Endothelial cell of umbilical vein (primary cell): Measurements from ENCODE around the gene KIAA1217. TPM values are rescaled to one million over a fixed set of nuclear protein-coding genes. Genes with fewer than 3 reads are reported as not detected.

ENCODE experiments used
- BruUV-seq: library from RNA; stranded (reverse); fragments of 400-500 nt; replicated peaks from 2 replicates; lab custom pipeline; 2021; lab: Mats Ljungman, UMichigan
- CTCF ChIA-PET: fragments of 300-600, 350-600 bp; sonication (Branson Sonifier 250); formaldehyde crosslinking; loops from one replicate; lab custom pipeline; 2021; ENCODE audit warnings: antibody characterized with exemption, inconsistent platforms; lab: Charles Lee
- POLR2A ChIA-PET: fragments of 300-600, 350-600 bp; sonication (Branson Sonifier 250); formaldehyde crosslinking; loops from one replicate; lab custom pipeline; 2021; ENCODE audit warnings: antibody characterized with exemption, inconsistent platforms; lab: Charles Lee
- DNase-seq: peaks from one replicate; pipeline ENCODE4 v3.0.0-alpha.2; 2011; ENCODE audit warnings: low read depth, low spot score
- FAIRE-seq: peaks from 2 replicates; lab custom pipeline; 2011; peaks lifted over from hg19 to GRCh38; lab: Jason Lieb, UNC
- H2AFZ ChIP-seq: 2 replicates; pipeline ENCODE4 v1.6.0; 2012; ENCODE audit warnings: low read depth, low read length, control low read depth, inconsistent platforms
- H3K27ac ChIP-seq: 2 replicates; pipeline ENCODE4 v1.5.1; 2011; ENCODE audit warnings: low read depth, mild to moderate bottlenecking, control low read depth, low read length, moderate library complexity; ENCODE audit not compliant: insufficient read depth
- H3K27me3 ChIP-seq, 2 experiments: 2 replicates each; pipeline versions ENCODE4 v1.6.0 to v1.6.1; 2011; ENCODE audit warnings: low read length in 2 of 2, mixed read lengths in 1 of 2; ENCODE audit not compliant: control insufficient read depth in 2 of 2, insufficient read depth in 2 of 2
- H3K36me3 ChIP-seq, 2 experiments: 2 replicates in 1 of 2; 3 replicates in 1 of 2; pipeline ENCODE4 v1.5.1; 2011; ENCODE audit warnings: low read length in 2 of 2, mild to moderate bottlenecking in 1 of 2, moderate library complexity in 1 of 2; ENCODE audit not compliant: control insufficient read depth in 2 of 2, insufficient read depth in 2 of 2; ENCODE audit errors: extremely low read depth in 1 of 2
- H3K4me1 ChIP-seq: 3 replicates; pipeline ENCODE4 v1.5.1; 2011; ENCODE audit warnings: mild to moderate bottlenecking, low read length; ENCODE audit not compliant: control insufficient read depth, insufficient read depth; ENCODE audit errors: extremely low read depth
- H3K4me2 ChIP-seq: 2 replicates; pipeline ENCODE4 v1.6.1; 2011; ENCODE audit warnings: low read length, control low read depth, mixed read lengths; ENCODE audit not compliant: insufficient read depth
- H3K4me3 ChIP-seq, 3 experiments: fragments of 200-600 bp in 1 of 3; sonication (generic), shearing (Covaris generic) in 1 of 3; replicated peaks in 1 of 3; 2 replicates each; pipeline ENCODE4 v1.5.1; 2011 to 2016; ENCODE audit warnings: control low read depth in 3 of 3, low read length in 3 of 3, mild to moderate bottlenecking in 2 of 3, inconsistent platforms in 1 of 3, low read depth in 1 of 3, moderate library complexity in 1 of 3; ENCODE audit not compliant: insufficient read depth in 1 of 3
- H3K79me2 ChIP-seq: 2 replicates; pipeline ENCODE4 v1.6.0; 2012; ENCODE audit warnings: low read length, inconsistent platforms; ENCODE audit not compliant: control insufficient read depth, insufficient read depth
- H3K9ac ChIP-seq: replicated peaks from 2 replicates; pipeline ENCODE3; 2011; ENCODE audit warnings: low read length, control low read depth; ENCODE audit not compliant: insufficient read depth; ENCODE audit errors: extremely low read depth
- H3K9me1 ChIP-seq: replicated peaks from 3 replicates; pipeline ENCODE4 v1.6.0; 2011; ENCODE audit warnings: mild to moderate bottlenecking, low read length; ENCODE audit not compliant: control insufficient read depth, insufficient read depth; ENCODE audit errors: extremely low read depth
- H3K9me3 ChIP-seq: replicated peaks from 2 replicates; pipeline ENCODE4 v1.5.1; 2012; ENCODE audit warnings: low read length, inconsistent platforms; ENCODE audit not compliant: control insufficient read depth, insufficient read depth
- H4K20me1 ChIP-seq: replicated peaks from 2 replicates; pipeline ENCODE3; 2011; ENCODE audit warnings: mild to moderate bottlenecking, low read length; ENCODE audit not compliant: control insufficient read depth, insufficient read depth; ENCODE audit errors: extremely low read depth
- EZH2 ChIP-seq: IDR thresholded peaks from 2 replicates; pipeline ENCODE4 v1.6.1; 2012; ENCODE audit warnings: borderline replicate concordance, low read depth, mild to moderate bottlenecking, moderate library complexity, low read length, inconsistent platforms; ENCODE audit not compliant: severe bottlenecking
- GATA2 ChIP-seq: IDR thresholded peaks from 2 replicates; pipeline ENCODE4 v1.7.0; 2011; ENCODE audit warnings: low read depth, mild to moderate bottlenecking, moderate library complexity, mixed read lengths, low read length; ENCODE audit not compliant: insufficient read length, insufficient read depth
- JUN ChIP-seq: IDR thresholded peaks from 2 replicates; pipeline ENCODE4 v1.6.1; 2011; ENCODE audit warnings: borderline replicate concordance, low read depth; ENCODE audit not compliant: insufficient read length, insufficient read depth
- POLR2A ChIP-seq: IDR thresholded peaks from 2 replicates; pipeline ENCODE4 v1.6.1; 2012; ENCODE audit warnings: low read depth, mild to moderate bottlenecking, control low read depth, low read length
- dilution Hi-C: fragments of 300-500 bp; cut with MboI; formaldehyde crosslinking; loops from one replicate; pipeline ENCODE4 v1.15.0; 2019; ENCODE audit warnings: low sequenced_read_pairs; ENCODE audit not compliant: extremely low pct_ligation_motif_present
- intact Hi-C: fragments of 100-400 bp; cut with micrococcal nuclease; formaldehyde crosslinking; loops from one replicate; pipeline ENCODE4 v1.10.0; 2022
- polyA plus RNA-seq, 4 experiments: library from polyadenylated mRNA; depleted of rRNA in 3 of 4; stranded (reverse) in 3 of 4; unstranded in 1 of 4; fragments of >200 nt; gene quantifications; 2 replicates each; pipeline versions ENCODE4 v1.2.1 to v1.2.3, GENCODE V29; 2011 to 2012; ENCODE audit warnings: missing spikeins in 1 of 4
- total RNA-seq: library from RNA; stranded (reverse); gene quantifications from 2 replicates; pipeline ENCODE4 v1.2.3, GENCODE V29; 2021
- TF ChIP-seq, protein P1 (sequence below), 2 donors: IDR thresholded peaks; 1 replicate in 1 of 2; 2 replicates in 1 of 2; pipeline ENCODE4 v1.5.1; 2011; ENCODE audit warnings: low read length in 2 of 2, mild to moderate bottlenecking in 2 of 2, moderate library complexity in 2 of 2, control low read depth in 1 of 2, inconsistent platforms in 1 of 2, low read depth in 1 of 2; ENCODE audit not compliant: insufficient read depth in 1 of 2; ENCODE audit errors: extremely low read depth in 1 of 2
- TF ChIP-seq, protein P2 (sequence below): IDR thresholded peaks from 2 replicates; pipeline ENCODE4 v1.6.1; 2011; ENCODE audit not compliant: insufficient read depth, insufficient read length

Gene KIAA1217
- total and polyA plus RNA-seq, 2 donors (not counting 3 experiments of a cell fraction or from before 2014, with no cell fraction given) = 0.83 to 10.3 TPM

DNA sequence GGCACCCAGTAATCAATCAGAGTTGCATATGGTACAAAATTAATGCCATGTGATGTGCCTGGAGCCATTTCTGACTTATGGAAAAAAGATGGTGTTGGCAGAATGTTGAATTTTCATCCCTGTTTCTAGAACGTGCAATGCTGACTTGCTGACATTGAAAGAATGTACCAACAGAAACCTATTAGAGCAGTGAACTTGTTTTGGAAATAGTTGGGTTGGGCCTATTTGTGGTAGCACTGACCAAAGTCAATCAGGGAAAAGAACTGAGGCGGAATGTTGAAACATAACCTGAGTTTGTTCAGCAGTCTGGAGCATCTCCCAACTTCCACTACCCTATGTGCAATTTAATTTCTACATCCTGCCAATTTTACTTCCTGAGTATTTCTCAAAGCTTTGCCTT lies 11.7 kb upstream of the KIAA1217 start:
- H3K4me1 ChIP-seq = no peaks in the 10 kb centered on the region
- H3K27me3 ChIP-seq = no peaks in the 10 kb centered on the region
- intact Hi-C loops (loop anchor here (2.0 to 5.0 kb wide), 3 partner anchors 306 to 1038 kb away; no protein-coding TSS in a partner anchor), dilution Hi-C loops (no loop called here)
- H3K9me3 ChIP-seq = no peaks in the 10 kb centered on the region
- TF ChIP-seq POLR2A (no peak), EZH2 (no peak), JUN (no peak), GATA2 (no peak)
- TF ChIP-seq, protein P1, sequence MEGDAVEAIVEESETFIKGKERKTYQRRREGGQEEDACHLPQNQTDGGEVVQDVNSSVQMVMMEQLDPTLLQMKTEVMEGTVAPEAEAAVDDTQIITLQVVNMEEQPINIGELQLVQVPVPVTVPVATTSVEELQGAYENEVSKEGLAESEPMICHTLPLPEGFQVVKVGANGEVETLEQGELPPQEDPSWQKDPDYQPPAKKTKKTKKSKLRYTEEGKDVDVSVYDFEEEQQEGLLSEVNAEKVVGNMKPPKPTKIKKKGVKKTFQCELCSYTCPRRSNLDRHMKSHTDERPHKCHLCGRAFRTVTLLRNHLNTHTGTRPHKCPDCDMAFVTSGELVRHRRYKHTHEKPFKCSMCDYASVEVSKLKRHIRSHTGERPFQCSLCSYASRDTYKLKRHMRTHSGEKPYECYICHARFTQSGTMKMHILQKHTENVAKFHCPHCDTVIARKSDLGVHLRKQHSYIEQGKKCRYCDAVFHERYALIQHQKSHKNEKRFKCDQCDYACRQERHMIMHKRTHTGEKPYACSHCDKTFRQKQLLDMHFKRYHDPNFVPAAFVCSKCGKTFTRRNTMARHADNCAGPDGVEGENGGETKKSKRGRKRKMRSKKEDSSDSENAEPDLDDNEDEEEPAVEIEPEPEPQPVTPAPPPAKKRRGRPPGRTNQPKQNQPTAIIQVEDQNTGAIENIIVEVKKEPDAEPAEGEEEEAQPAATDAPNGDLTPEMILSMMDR (IDR thresholded peaks at IDR 0.05; ENCODE audit: extremely low read depth in 1 of 2, insufficient read depth in 1 of 2, low read depth in 1 of 2, low read length in 2 of 2) = no peak
- TF ChIP-seq, protein P2, sequence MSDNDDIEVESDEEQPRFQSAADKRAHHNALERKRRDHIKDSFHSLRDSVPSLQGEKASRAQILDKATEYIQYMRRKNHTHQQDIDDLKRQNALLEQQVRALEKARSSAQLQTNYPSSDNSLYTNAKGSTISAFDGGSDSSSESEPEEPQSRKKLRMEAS = no peak
- POLR2A ChIA-PET = no interaction called here
- H3K79me2 ChIP-seq = no peaks in the 10 kb centered on the region
- no peaks in the 10 kb centered on the region for H3K36me3 ChIP-seq
- H3K4me2 ChIP-seq = no peak overlapping the region
- FAIRE-seq = no peak
- H3K4me3 ChIP-seq = no peak overlapping the region
- CTCF ChIA-PET = interaction anchor here (0.6 to 4.3 kb wide), 4 partner anchors 51 to 882 kb away, joined by 3 to 37 read pairs (median 4); no protein-coding TSS in a partner anchor
- no peak overlapping the region for H2AFZ ChIP-seq
- H3K9me1 ChIP-seq = no peaks in the 10 kb centered on the region
- H4K20me1 ChIP-seq = no peaks in the 10 kb centered on the region
- no TSS peak for BruUV-seq
- no peak for DNase-seq
- H3K9ac ChIP-seq = no peak overlapping the region
- no peak overlapping the region for H3K27ac ChIP-seq
